Caco-2 (cell line): ENCODE results near the gene IL36B. TPM values are rescaled to one million over a fixed set of nuclear protein-coding genes. Genes with fewer than 3 reads are reported as not detected.

ENCODE experiments used
- BruUV-seq: library from RNA; stranded (reverse); fragments of 400-500 nt; replicated peaks from 2 replicates; lab custom pipeline; 2021; lab: Mats Ljungman, UMichigan
- CTCF ChIA-PET: fragments of 300-600 bp; sonication (Branson Sonifier 250); formaldehyde crosslinking; loops from one replicate; lab custom pipeline; 2022; ENCODE audit warnings: antibody characterized with exemption; lab: Charles Lee
- POLR2A ChIA-PET: fragments of 300-600 bp; sonication (Branson Sonifier 250); formaldehyde crosslinking; loops from one replicate; lab custom pipeline; 2022; ENCODE audit warnings: antibody characterized with exemption; lab: Charles Lee
- DNase-seq, 2 experiments: peaks; one replicate each; pipeline versions ENCODE4 v3.0.0 to v3.0.0-alpha.2; 2020 to 2022
- H3K27me3 ChIP-seq: replicated peaks from 2 replicates; pipeline ENCODE4 v1.6.0; 2011; ENCODE audit warnings: low read length; ENCODE audit not compliant: control insufficient read depth, insufficient read depth
- H3K36me3 ChIP-seq: 2 replicates; pipeline ENCODE4 v1.5.1; 2011; ENCODE audit warnings: low read length; ENCODE audit not compliant: control insufficient read depth, insufficient read depth
- H3K4me1 ChIP-seq: fragments of 250-450 bp; sonication (Bioruptor Pico); 2 replicates; pipeline ENCODE4 v1.5.1; 2020; ENCODE audit warnings: mild to moderate bottlenecking
- H3K4me3 ChIP-seq: 2 replicates; pipeline ENCODE4 v1.5.1; 2011; ENCODE audit warnings: low read depth, mild to moderate bottlenecking, control low read depth, low read length
- H3K9me3 ChIP-seq: fragments of 250-450 bp; sonication (Bioruptor Pico); 2 replicates; pipeline ENCODE4 v1.5.1; 2020; ENCODE audit warnings: mild to moderate bottlenecking, moderate library complexity
- H3K27ac Mint-ChIP-seq: one replicate; pipeline ENCODE4 v1.8.0; 2022; ENCODE audit warnings: mixed read lengths; ENCODE audit not compliant: unreplicated experiment
- H3K27me3 Mint-ChIP-seq: one replicate; pipeline ENCODE4 v1.8.0; 2022; ENCODE audit warnings: mixed read lengths; ENCODE audit not compliant: insufficient read depth, unreplicated experiment
- H3K36me3 Mint-ChIP-seq: one replicate; pipeline ENCODE4 v1.8.0; 2022; ENCODE audit warnings: mild to moderate bottlenecking, mixed read lengths; ENCODE audit not compliant: insufficient read depth, unreplicated experiment
- H3K4me1 Mint-ChIP-seq: one replicate; pipeline ENCODE4 v1.8.0; 2022; ENCODE audit warnings: low read depth, mixed read lengths; ENCODE audit not compliant: unreplicated experiment
- H3K4me3 Mint-ChIP-seq: one replicate; pipeline ENCODE4 v1.8.0; 2022; ENCODE audit warnings: mild to moderate bottlenecking, moderate library complexity, mixed read lengths; ENCODE audit not compliant: unreplicated experiment
- H3K9me3 Mint-ChIP-seq: one replicate; pipeline ENCODE4 v1.8.0; 2022; ENCODE audit warnings: mixed read lengths; ENCODE audit not compliant: unreplicated experiment
- intact Hi-C: fragments of 100-400 bp; cut with micrococcal nuclease; formaldehyde crosslinking; loops from one replicate; pipeline ENCODE4 v1.10.0; 2022; ENCODE audit not compliant: unreplicated experiment
- total RNA-seq: library from RNA; stranded (reverse); gene quantifications from 2 replicates; pipeline ENCODE4 v1.2.3, GENCODE V29; 2022
- TF ChIP-seq, protein P1 (sequence below), 2 experiments: fragments of 200-600 bp in 1 of 2; IDR thresholded peaks; 1 replicate in 1 of 2; 2 replicates in 1 of 2; pipeline versions ENCODE4 v1.5.1 to v1.8.0; 2011 to 2022; ENCODE audit warnings: antibody characterized with exemption in 1 of 2, control low read depth in 1 of 2, inconsistent platforms in 1 of 2, low read depth in 1 of 2, low read length in 1 of 2, mild to moderate bottlenecking in 1 of 2, moderate library complexity in 1 of 2; ENCODE audit not compliant: insufficient read depth in 1 of 2, severe bottlenecking in 1 of 2, unreplicated experiment in 1 of 2

The IL36B gene
- total RNA-seq, 1 experiment from 2014 or later: not detected

DNA sequence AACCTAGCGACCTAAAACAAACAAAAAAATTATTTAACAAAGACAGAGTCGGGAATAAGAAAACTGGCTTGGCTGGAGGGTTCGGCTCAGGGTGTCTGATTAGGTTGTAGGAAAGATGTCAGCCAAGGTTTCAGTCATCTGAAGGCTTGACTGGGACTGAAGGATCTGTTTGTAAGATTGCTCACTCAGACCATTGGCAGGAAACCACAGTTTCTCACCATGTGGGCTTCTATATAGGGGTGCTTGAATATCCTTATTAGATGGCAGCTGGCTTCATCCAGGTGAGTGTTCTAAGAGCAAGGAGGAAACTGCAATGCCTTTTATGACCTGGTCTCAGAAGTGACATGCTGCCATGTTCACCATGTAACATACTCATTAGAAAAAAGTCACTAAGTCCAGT is 999 bp upstream of the IL36B start:
- no TSS peak for BruUV-seq
- intact Hi-C loops: no loop called here

DNA sequence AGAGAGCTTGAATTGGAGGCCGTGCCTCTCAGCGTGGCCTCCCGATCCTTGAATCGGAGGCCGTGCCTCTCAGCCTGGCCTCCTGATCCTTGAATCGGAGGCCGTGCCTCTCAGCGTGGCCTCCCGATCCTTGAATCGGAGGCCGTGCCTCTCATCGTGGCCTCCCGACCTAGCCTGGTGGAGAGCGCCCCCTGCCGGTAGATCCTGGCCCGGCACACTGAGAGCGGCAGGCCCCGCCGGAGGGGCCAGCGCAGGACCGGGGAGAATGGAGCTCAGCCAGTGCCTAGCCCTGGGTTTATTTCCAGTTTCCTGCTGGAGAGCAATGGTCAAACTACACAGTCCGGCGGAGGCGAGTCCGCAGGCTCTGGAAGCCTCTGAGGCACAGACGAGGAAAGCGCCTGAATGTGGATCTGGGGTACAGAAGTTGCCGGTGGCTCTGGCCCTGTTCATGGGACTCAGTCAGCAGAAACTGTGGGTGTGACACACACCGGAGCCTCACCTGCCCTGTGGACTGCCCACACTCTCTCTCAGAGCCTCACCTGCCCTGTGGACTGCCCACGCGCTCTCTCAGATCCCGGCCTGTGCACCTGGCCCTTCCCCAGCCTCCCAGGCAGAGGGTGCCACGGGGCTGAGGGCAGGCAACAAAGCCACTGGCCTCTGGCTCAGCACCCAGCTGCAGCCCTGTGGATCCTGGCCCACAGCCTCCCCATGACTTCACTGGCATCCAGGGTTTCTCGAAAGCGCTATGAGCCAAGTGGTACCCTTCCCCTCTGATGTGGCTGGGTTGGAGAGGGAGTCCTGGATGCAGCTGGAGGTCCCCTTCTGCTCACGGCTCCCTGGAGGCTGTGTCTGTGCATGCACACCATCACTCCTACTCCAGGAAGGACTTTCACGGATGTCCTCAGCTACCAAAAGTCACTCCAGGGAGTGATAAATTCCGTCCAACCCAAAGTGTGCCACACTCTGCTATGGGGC is 1.5 kb downstream of the IL36B start:
- Mint-ChIP-seq H3K9me3 (peaks cover 52% of the 10 kb centered on the region), H3K4me1 (peaks cover 5% of the 10 kb centered on the region), H3K27ac (no peak overlapping the region), H3K27me3 (no peaks in the 10 kb centered on the region), H3K4me3 (no peak overlapping the region), H3K36me3 (no peaks in the 10 kb centered on the region)
- H3K9me3 ChIP-seq: peaks cover 17% of the 10 kb centered on the region; the same call in 1 of the 2 replicates
- ChIA-PET CTCF (no interaction called here), POLR2A (no interaction called here)
- no TSS peak for BruUV-seq
- DNase-seq: no peak
- intact Hi-C loops: loop anchor here (1.0 kb wide), 1 partner anchor 12 kb away; no protein-coding TSS in a partner anchor
- TF ChIP-seq, protein P1, sequence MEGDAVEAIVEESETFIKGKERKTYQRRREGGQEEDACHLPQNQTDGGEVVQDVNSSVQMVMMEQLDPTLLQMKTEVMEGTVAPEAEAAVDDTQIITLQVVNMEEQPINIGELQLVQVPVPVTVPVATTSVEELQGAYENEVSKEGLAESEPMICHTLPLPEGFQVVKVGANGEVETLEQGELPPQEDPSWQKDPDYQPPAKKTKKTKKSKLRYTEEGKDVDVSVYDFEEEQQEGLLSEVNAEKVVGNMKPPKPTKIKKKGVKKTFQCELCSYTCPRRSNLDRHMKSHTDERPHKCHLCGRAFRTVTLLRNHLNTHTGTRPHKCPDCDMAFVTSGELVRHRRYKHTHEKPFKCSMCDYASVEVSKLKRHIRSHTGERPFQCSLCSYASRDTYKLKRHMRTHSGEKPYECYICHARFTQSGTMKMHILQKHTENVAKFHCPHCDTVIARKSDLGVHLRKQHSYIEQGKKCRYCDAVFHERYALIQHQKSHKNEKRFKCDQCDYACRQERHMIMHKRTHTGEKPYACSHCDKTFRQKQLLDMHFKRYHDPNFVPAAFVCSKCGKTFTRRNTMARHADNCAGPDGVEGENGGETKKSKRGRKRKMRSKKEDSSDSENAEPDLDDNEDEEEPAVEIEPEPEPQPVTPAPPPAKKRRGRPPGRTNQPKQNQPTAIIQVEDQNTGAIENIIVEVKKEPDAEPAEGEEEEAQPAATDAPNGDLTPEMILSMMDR (IDR thresholded peaks at IDR 0.05; ENCODE audit: insufficient read depth in 1 of 2, low read depth in 1 of 2, low read length in 1 of 2, severe bottlenecking in 1 of 2, unreplicated experiment in 1 of 2): no peak
- H3K4me1 ChIP-seq: no peaks in the 10 kb centered on the region
- H3K4me3 ChIP-seq: no peak overlapping the region
- H3K36me3 ChIP-seq: no peaks in the 10 kb centered on the region
- H3K27me3 ChIP-seq: no peaks in the 10 kb centered on the region

More for the DNA sequence above, 999 bp upstream of the IL36B start:
- TF ChIP-seq, protein P1 (IDR thresholded peaks at IDR 0.05; ENCODE audit: insufficient read depth in 1 of 2, low read depth in 1 of 2, low read length in 1 of 2, severe bottlenecking in 1 of 2, unreplicated experiment in 1 of 2): no peak
- no peak overlapping the region for H3K4me3 ChIP-seq
- POLR2A ChIA-PET: no interaction called here
- Mint-ChIP-seq H3K27ac (no peak overlapping the region), H3K4me1 (peaks cover 5% of the 10 kb centered on the region), H3K36me3 (no peaks in the 10 kb centered on the region), H3K9me3 (peaks cover 49% of the 10 kb centered on the region), H3K27me3 (no peaks in the 10 kb centered on the region), H3K4me3 (no peak overlapping the region)
- peaks cover 17% of the 10 kb centered on the region; the same call in 1 of the 2 replicates for H3K9me3 ChIP-seq
- no peaks in the 10 kb centered on the region for H3K27me3 ChIP-seq
- DNase-seq: no peak
- peaks cover 6% of the 10 kb centered on the region for H3K4me1 ChIP-seq
- CTCF ChIA-PET: no interaction called here
- no peaks in the 10 kb centered on the region for H3K36me3 ChIP-seq

DNA sequence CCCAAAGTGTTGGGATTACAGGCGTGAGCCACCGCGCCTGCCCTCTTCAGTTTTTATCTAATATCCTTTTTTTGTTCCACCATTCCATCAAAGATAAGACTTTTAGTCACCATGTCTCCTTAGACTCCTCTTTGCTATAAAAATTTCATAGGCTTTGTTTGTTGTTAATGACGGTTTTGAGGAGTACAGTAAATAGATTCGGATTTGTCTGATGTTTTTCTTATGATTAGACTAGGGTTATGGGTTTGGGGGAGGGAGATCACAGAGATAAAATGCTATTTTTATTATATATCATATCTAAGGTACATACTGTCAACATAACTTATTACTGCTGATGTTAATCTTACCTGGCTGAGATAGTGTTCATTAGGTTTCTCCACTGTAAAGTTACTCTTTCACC is 6.2 kb downstream of the IL36B start:
- DNase-seq: no peak
- intact Hi-C loops: no loop called here
- Mint-ChIP-seq H3K4me3 (no peak overlapping the region), H3K36me3 (no peaks in the 10 kb centered on the region), H3K27me3 (peaks cover 2% of the 10 kb centered on the region), H3K4me1 (peaks cover 5% of the 10 kb centered on the region), H3K27ac (no peak overlapping the region), H3K9me3 (peaks cover 30% of the 10 kb centered on the region)
- Histone ChIP-seq H3K9me3 (no peaks in the 10 kb centered on the region), H3K36me3 (no peaks in the 10 kb centered on the region), H3K27me3 (no peaks in the 10 kb centered on the region), H3K4me1 (no peaks in the 10 kb centered on the region), H3K4me3 (no peak overlapping the region)
- no TSS peak for BruUV-seq
- POLR2A ChIA-PET: no interaction called here
- CTCF ChIA-PET: no interaction called here
- TF ChIP-seq, protein P1 (IDR thresholded peaks at IDR 0.05; ENCODE audit: insufficient read depth in 1 of 2, low read depth in 1 of 2, low read length in 1 of 2, severe bottlenecking in 1 of 2, unreplicated experiment in 1 of 2): no peak
